Calu3 (cell line): ENCODE data around the gene NUAK2. TPM values are rescaled to one million over a fixed set of nuclear protein-coding genes. Genes with fewer than 3 reads are reported as not detected.

Experiments
- BruUV-seq: library from RNA; stranded (reverse); fragments of 400-500 nt; replicated peaks from 2 replicates; lab custom pipeline; 2021; lab: Mats Ljungman, UMichigan
- CTCF ChIA-PET: fragments of 300-600 bp; sonication (Branson Sonifier 250); formaldehyde crosslinking; loops from one replicate; lab custom pipeline; 2022; ENCODE audit warnings: antibody characterized with exemption; lab: Charles Lee
- DNase-seq: peaks from one replicate; pipeline ENCODE4 v3.0.0; 2022
- H3K27ac Mint-ChIP-seq: one replicate; pipeline ENCODE4 v1.8.0; 2022; ENCODE audit warnings: mixed read lengths; ENCODE audit not compliant: unreplicated experiment
- H3K27me3 Mint-ChIP-seq: one replicate; pipeline ENCODE4 v1.8.0; 2022; ENCODE audit warnings: mixed read lengths; ENCODE audit not compliant: unreplicated experiment
- H3K36me3 Mint-ChIP-seq: one replicate; pipeline ENCODE4 v1.8.0; 2022; ENCODE audit warnings: mild to moderate bottlenecking, moderate library complexity, mixed read lengths; ENCODE audit not compliant: insufficient read depth, unreplicated experiment
- H3K4me1 Mint-ChIP-seq: one replicate; pipeline ENCODE4 v1.8.0; 2022; ENCODE audit warnings: mild to moderate bottlenecking, low read depth, mixed read lengths; ENCODE audit not compliant: unreplicated experiment
- H3K4me3 Mint-ChIP-seq: one replicate; pipeline ENCODE4 v1.8.0; 2022; ENCODE audit warnings: mild to moderate bottlenecking, low read depth, moderate library complexity, mixed read lengths; ENCODE audit not compliant: unreplicated experiment
- H3K9me3 Mint-ChIP-seq: one replicate; pipeline ENCODE4 v1.8.0; 2022; ENCODE audit warnings: low read depth, mixed read lengths; ENCODE audit not compliant: unreplicated experiment
- intact Hi-C: fragments of 100-400 bp; cut with micrococcal nuclease; formaldehyde crosslinking; loops from one replicate; pipeline ENCODE4 v1.10.0; 2022; ENCODE audit not compliant: unreplicated experiment
- total RNA-seq: library from RNA; stranded (reverse); gene quantifications from 2 replicates; pipeline ENCODE4 v1.2.3, GENCODE V29; 2022
- TF ChIP-seq, protein P1 (sequence below): fragments of 200-600 bp; IDR thresholded peaks from one replicate; pipeline ENCODE4 v1.8.0; 2022; ENCODE audit warnings: antibody characterized with exemption; ENCODE audit not compliant: unreplicated experiment

NUAK2 gene
- total RNA-seq, 1 experiment from 2014 or later: 3.7 TPM

DNA sequence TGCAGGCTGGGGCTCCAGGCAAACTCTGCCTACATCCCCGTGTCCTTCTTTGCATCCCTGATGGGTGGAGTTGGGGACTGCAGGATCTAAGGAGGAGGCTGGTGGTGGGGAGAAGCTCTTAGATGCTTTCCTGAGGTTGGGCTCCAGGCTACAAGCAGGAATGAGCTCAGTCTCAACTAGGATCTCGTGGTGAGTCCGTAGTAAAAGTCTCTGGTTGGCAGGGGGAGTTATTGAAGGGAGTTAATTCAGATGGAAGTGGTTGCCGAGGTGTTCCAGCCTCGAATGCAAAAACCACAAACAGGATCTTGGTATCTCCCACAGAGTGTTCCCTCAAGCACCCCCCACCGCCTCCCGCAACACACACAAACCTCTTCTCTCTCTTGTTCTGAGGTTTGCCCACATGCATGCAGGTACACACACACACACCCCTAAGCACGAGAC, 58.8 kb downstream of the NUAK2 start:
- TF ChIP-seq, protein P1, sequence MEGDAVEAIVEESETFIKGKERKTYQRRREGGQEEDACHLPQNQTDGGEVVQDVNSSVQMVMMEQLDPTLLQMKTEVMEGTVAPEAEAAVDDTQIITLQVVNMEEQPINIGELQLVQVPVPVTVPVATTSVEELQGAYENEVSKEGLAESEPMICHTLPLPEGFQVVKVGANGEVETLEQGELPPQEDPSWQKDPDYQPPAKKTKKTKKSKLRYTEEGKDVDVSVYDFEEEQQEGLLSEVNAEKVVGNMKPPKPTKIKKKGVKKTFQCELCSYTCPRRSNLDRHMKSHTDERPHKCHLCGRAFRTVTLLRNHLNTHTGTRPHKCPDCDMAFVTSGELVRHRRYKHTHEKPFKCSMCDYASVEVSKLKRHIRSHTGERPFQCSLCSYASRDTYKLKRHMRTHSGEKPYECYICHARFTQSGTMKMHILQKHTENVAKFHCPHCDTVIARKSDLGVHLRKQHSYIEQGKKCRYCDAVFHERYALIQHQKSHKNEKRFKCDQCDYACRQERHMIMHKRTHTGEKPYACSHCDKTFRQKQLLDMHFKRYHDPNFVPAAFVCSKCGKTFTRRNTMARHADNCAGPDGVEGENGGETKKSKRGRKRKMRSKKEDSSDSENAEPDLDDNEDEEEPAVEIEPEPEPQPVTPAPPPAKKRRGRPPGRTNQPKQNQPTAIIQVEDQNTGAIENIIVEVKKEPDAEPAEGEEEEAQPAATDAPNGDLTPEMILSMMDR: no peak
- Mint-ChIP-seq H3K27me3 (peaks cover 63% of the 10 kb centered on the region), H3K4me1 (peaks cover 8% of the 10 kb centered on the region), H3K27ac (no peak overlapping the region), H3K36me3 (no peaks in the 10 kb centered on the region), H3K4me3 (no peak overlapping the region), H3K9me3 (no peaks in the 10 kb centered on the region)
- no peak for DNase-seq
- CTCF ChIA-PET: interaction anchor here (0.6 to 1.2 kb wide), 3 partner anchors 8 to 199 kb away, joined by 3 to 4 read pairs (median 3); no protein-coding TSS in a partner anchor
- intact Hi-C loops: no loop called here
- no TSS peak for BruUV-seq

DNA sequence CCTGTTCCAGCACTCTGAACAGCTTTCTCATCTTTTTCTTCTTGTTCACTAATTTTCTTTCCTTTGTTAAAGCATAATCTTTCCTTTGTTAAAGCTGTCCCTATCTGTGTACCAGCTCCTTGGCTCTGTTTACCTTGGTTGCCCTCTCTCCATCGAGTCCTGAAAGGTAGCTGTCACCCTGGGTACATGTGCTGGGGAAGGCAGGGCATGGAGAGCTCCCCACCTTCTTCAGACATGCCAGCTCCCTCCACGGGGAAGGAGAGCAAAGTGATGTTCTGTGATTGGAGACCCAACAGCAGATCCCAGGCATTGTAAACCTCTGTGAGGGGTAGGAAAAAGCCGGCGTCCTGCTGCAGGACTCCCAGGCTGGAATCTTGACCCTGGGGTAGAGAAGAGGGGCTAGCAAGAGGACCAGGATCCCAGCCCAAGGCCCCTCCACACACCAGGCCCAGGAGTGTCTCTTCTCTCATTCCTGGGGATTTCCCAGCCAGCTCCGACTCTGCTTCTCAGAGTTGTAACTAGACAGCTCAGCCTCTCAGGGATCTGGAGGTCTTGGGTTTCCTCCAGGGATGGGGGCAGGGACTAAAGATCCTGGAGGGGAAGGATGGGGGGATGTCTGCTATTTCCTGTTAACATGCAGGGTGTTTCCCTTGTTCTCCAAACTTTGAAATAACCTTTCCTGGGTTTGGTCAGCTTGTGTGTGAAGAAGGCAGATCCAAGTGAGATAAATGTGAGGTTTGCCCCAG, 59.4 kb downstream of the NUAK2 start:
- no peak overlapping the region for H3K27ac Mint-ChIP-seq
- H3K27me3 Mint-ChIP-seq: peaks cover 63% of the 10 kb centered on the region
- BruUV-seq: no TSS peak

DNA sequence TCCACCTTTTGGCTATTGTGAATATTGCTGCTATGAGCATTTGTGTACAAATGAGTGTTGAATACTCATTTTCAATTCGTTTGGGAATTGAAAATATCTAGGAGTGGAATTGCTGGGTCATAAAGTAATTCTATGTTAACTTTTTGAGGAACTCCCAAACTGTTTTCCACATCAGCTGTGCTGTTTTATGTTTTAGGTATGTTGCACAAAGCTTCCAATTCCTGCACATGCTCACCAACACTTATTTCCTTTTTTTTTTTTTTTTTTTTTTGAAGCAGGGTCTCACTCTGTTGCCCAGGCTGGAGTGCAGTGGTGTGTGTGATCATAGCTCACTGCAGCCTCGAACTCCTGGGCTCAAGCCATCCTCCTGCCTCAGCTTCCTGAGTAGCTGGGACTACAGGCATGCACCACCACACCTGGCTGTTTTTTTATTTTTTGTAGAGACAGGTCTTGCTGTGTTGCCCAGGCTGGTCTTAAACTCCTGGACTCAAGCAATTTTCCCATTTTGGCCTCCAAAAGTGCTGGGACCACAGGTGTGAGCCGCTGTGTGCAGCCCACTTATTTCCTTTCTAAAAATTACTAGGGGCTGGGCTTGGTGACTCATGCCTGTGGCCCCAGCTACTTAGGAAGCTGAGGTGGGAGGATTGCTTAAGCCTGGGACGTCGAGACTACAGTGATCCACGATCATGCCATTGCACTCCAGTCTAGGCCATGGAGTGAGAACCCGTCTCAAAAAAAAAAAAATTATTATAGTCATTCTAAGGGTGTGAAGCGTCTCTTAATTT, 60.4 kb downstream of the NUAK2 start:
- H3K27me3 Mint-ChIP-seq: peaks cover 56% of the 10 kb centered on the region
- H3K9me3 Mint-ChIP-seq: no peaks in the 10 kb centered on the region
- BruUV-seq: no TSS peak
- CTCF ChIA-PET: interaction anchor here (0.6 to 2.8 kb wide), 10 partner anchors 10 to 666 kb away, joined by 3 to 10 read pairs (median 4); no protein-coding TSS in a partner anchor
- no peak overlapping the region for H3K4me3 Mint-ChIP-seq
- H3K27ac Mint-ChIP-seq: no peak overlapping the region
- intact Hi-C loops: no loop called here
- no peak for DNase-seq
- peaks cover 8% of the 10 kb centered on the region for H3K4me1 Mint-ChIP-seq
- H3K36me3 Mint-ChIP-seq: no peaks in the 10 kb centered on the region
- TF ChIP-seq, protein P1: no peak

More for the DNA sequence above, 59.4 kb downstream of the NUAK2 start:
- Mint-ChIP-seq H3K4me3 (no peak overlapping the region), H3K9me3 (no peaks in the 10 kb centered on the region), H3K36me3 (no peaks in the 10 kb centered on the region), H3K4me1 (peaks cover 8% of the 10 kb centered on the region)
- CTCF ChIA-PET: interaction anchor here (0.7 to 1.6 kb wide), 6 partner anchors 9 to 74 kb away, joined by 3 to 8 read pairs (median 3); no protein-coding TSS in a partner anchor
- TF ChIP-seq, protein P1: no peak
- DNase-seq: no peak
- intact Hi-C loops: no loop called here

DNA sequence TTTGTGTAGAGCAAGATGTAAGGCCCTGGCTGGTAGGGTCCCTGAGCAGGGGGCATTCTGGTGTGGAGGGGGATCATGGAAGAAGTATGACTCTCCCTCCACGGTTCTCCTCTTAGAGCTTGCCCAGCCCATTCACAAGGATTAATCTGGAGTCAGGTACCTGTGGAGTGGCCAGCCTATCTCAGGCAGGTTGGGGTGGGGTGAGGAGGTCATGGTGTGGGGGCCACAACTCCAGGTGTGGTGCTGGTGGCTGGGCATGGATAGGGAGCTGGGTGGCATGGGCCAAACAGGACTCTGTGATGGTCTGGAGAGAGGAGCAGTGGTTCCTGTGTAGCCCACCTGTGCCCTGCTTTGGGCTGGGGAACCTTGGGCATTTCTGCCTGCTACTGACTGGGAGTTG, 61.5 kb downstream of the NUAK2 start:
- Mint-ChIP-seq H3K27ac (no peak overlapping the region), H3K4me1 (peaks cover 8% of the 10 kb centered on the region), H3K9me3 (no peaks in the 10 kb centered on the region), H3K4me3 (no peak overlapping the region), H3K36me3 (no peaks in the 10 kb centered on the region), H3K27me3 (peaks cover 60% of the 10 kb centered on the region)
- CTCF ChIA-PET: interaction anchor here (1.0 to 2.8 kb wide), 3 partner anchors 11 to 15 kb away, joined by 3 to 10 read pairs (median 3); no protein-coding TSS in a partner anchor
- no TSS peak for BruUV-seq
- TF ChIP-seq, protein P1: no peak
- intact Hi-C loops: loop anchor here (5.0 kb wide), 2 partner anchors 118 to 138 kb away; partner anchors contain the start of gene RBBP5
- no peak for DNase-seq
